GM23338 (cell line): ENCODE results near the gene DEK. TPM values are rescaled to one million over a fixed set of nuclear protein-coding genes. Genes with fewer than 3 reads are reported as not detected.

ENCODE experiments used
- ATAC-seq: fragments of 200-7000 bp; cut with Tn5 transposase; 3 replicates; pipeline ENCODE4 v1.9.1; 2020
- DNase-seq: peaks from one replicate; pipeline ENCODE4 v3.0.0-alpha.2; 2015; ENCODE audit warnings: low spot score
- H2AFZ ChIP-seq: fragments of 200-600 bp; sonication (generic); 2 replicates; pipeline ENCODE4 v1.8.0; 2016; ENCODE audit warnings: antibody characterized with exemption, mild to moderate bottlenecking, moderate library complexity
- H3F3A ChIP-seq: fragments of 200-600 bp; sonication (generic); replicated peaks from 2 replicates; pipeline ENCODE4 v1.8.0; 2017; ENCODE audit warnings: antibody characterized with exemption, mixed run types, low read depth
- H3K27ac ChIP-seq: fragments of 200-600 bp; sonication (generic); 2 replicates; pipeline ENCODE4 v1.6.1; 2016; ENCODE audit warnings: low read depth
- H3K27me3 ChIP-seq: fragments of 200-600 bp; sonication (generic); 2 replicates; pipeline ENCODE4 v1.8.0; 2016; ENCODE audit warnings: mild to moderate bottlenecking, mixed run types, moderate library complexity; ENCODE audit not compliant: insufficient read depth
- H3K36me3 ChIP-seq: fragments of 200-600 bp; sonication (generic); 2 replicates; pipeline ENCODE4 v1.8.0; 2016; ENCODE audit warnings: mild to moderate bottlenecking; ENCODE audit not compliant: insufficient read depth
- H3K4me1 ChIP-seq: fragments of 200-600 bp; sonication (generic); 2 replicates; pipeline ENCODE4 v1.8.0; 2016; ENCODE audit warnings: mild to moderate bottlenecking, moderate library complexity; ENCODE audit not compliant: insufficient read depth
- H3K4me2 ChIP-seq: fragments of 200-600 bp; sonication (generic); 2 replicates; pipeline ENCODE4 v1.7.1; 2017; ENCODE audit warnings: mixed run types
- H3K4me3 ChIP-seq: fragments of 200-600 bp; sonication (generic); 2 replicates; pipeline ENCODE4 v1.6.1; 2016; ENCODE audit warnings: mixed run types
- H3K79me2 ChIP-seq: fragments of 200-600 bp; sonication (generic); replicated peaks from 2 replicates; pipeline ENCODE4 v1.8.0; 2017; ENCODE audit warnings: mild to moderate bottlenecking; ENCODE audit not compliant: insufficient read depth
- H3K9me2 ChIP-seq: fragments of 200-600 bp; sonication (generic); 2 replicates; pipeline ENCODE4 v1.8.0; 2017; ENCODE audit not compliant: insufficient read depth
- H4K20me1 ChIP-seq: fragments of 200-600 bp; sonication (generic); replicated peaks from 2 replicates; pipeline ENCODE4 v1.8.0; 2017; ENCODE audit warnings: mild to moderate bottlenecking; ENCODE audit not compliant: insufficient read depth
- H3K27ac Mint-ChIP-seq: 2 replicates; pipeline ENCODE4 v1.8.0; 2020; ENCODE audit warnings: inconsistent platforms, mild to moderate bottlenecking, moderate library complexity, mixed read lengths
- H3K27me3 Mint-ChIP-seq: 3 replicates; pipeline ENCODE4 v1.8.0; 2022; ENCODE audit warnings: low read depth, mild to moderate bottlenecking, moderate library complexity, mixed read lengths, inconsistent platforms; ENCODE audit not compliant: insufficient read depth, poor library complexity
- H3K36me3 Mint-ChIP-seq: 3 replicates; pipeline ENCODE4 v1.8.0; 2021; ENCODE audit warnings: low read depth, mild to moderate bottlenecking, inconsistent platforms, moderate library complexity, mixed read lengths
- H3K4me1 Mint-ChIP-seq: 3 replicates; pipeline ENCODE4 v1.8.0; 2020; ENCODE audit warnings: mild to moderate bottlenecking, inconsistent platforms, mixed read lengths
- H3K4me3 Mint-ChIP-seq: 3 replicates; pipeline ENCODE4 v1.8.0; 2021; ENCODE audit warnings: moderate library complexity, mild to moderate bottlenecking, inconsistent platforms, mixed read lengths
- H3K9me3 Mint-ChIP-seq: 3 replicates; pipeline ENCODE4 v1.8.0; 2020; ENCODE audit warnings: moderate library complexity, mild to moderate bottlenecking, inconsistent platforms, mixed read lengths
- CREB1 ChIP-seq: fragments of 250-450 bp; sonication (Bioruptor Pico); IDR thresholded peaks from 2 replicates; pipeline ENCODE4 v1.5.0; 2020; ENCODE audit warnings: low read depth, mild to moderate bottlenecking, moderate library complexity
- CTCF ChIP-seq, 2 experiments: fragments of 200-600 bp in 1 of 2; sonication (generic) in 1 of 2; conservative IDR thresholded peaks; 2 replicates each; pipeline versions ENCODE4 v1.5.1 to v1.6.1; 2016 to 2017; ENCODE audit warnings: antibody characterized with exemption in 2 of 2, low read depth in 2 of 2, mild to moderate bottlenecking in 2 of 2, moderate library complexity in 1 of 2
- ETS1 ChIP-seq: IDR thresholded peaks from 2 replicates; pipeline ENCODE4 v1.6.1; 2016; ENCODE audit warnings: antibody characterized with exemption
- EZH2 ChIP-seq: fragments of 200-600 bp; sonication (generic); IDR thresholded peaks from one replicate; pipeline ENCODE4 v1.8.0; 2017; ENCODE audit warnings: antibody characterized with exemption, mild to moderate bottlenecking, low read depth; ENCODE audit not compliant: unreplicated experiment
- EZH2phosphoT487 ChIP-seq: fragments of 200-600 bp; sonication (generic); IDR thresholded peaks from one replicate; pipeline ENCODE4 v1.8.1; 2018; ENCODE audit warnings: antibody characterized with exemption; ENCODE audit not compliant: unreplicated experiment
- JUNB ChIP-seq: IDR thresholded peaks from one replicate; pipeline ENCODE4 v1.6.1; 2016; ENCODE audit warnings: antibody characterized with exemption; ENCODE audit not compliant: unreplicated experiment
- NANOG ChIP-seq: IDR thresholded peaks from 2 replicates; pipeline ENCODE4 v1.6.1; 2016; ENCODE audit warnings: antibody characterized with exemption, borderline replicate concordance
- POLR2AphosphoS5 ChIP-seq: IDR thresholded peaks from 2 replicates; pipeline ENCODE4 v1.6.1; 2016; ENCODE audit warnings: antibody characterized with exemption, low read depth
- REST ChIP-seq: IDR thresholded peaks from one replicate; pipeline ENCODE4 v1.6.1; 2018; ENCODE audit warnings: antibody characterized with exemption; ENCODE audit not compliant: unreplicated experiment
- STAT1 ChIP-seq: IDR thresholded peaks from one replicate; pipeline ENCODE4 v1.6.1; 2016; ENCODE audit warnings: antibody characterized with exemption; ENCODE audit not compliant: unreplicated experiment
- ZNF114 ChIP-seq: fragments of 250-450 bp; sonication (Bioruptor Pico); IDR thresholded peaks from 2 replicates; pipeline ENCODE4 v1.5.0; 2020; ENCODE audit warnings: mild to moderate bottlenecking, moderate library complexity
- ZNF331 ChIP-seq: fragments of 250-450 bp; sonication (Bioruptor Pico); IDR thresholded peaks from 2 replicates; pipeline ENCODE4 v1.5.0; 2020; ENCODE audit warnings: low read depth, mild to moderate bottlenecking, moderate library complexity
- ZNF462 ChIP-seq: fragments of 250-450 bp; sonication (Bioruptor Pico); IDR thresholded peaks from 2 replicates; pipeline ENCODE4 v1.5.0; 2020; ENCODE audit warnings: mild to moderate bottlenecking, moderate library complexity
- polyA plus RNA-seq: library from polyadenylated mRNA; unstranded; fragments of >200 nt; fragmentation: Nextera tagmentation; extraction: Ambion mirVana; gene quantifications from 2 replicates; pipeline ENCODE4 v1.2.1, GENCODE V29; 2016
- total RNA-seq: library from RNA; depleted of rRNA; stranded (reverse); fragments of >200 nt; shearing (Covaris generic); gene quantifications from 2 replicates; pipeline ENCODE4 v1.2.3, GENCODE V29; 2014

Gene DEK
- total and polyA plus RNA-seq, 2 experiments from 2014 or later: 218 to 582 TPM

GRCh38 chr6:18185624-18186023, 78.7 kb downstream of the DEK start (continued):
- TF ChIP-seq REST: no peak
- TF ChIP-seq EZH2phosphoT487: no peak
- no peak for TF ChIP-seq POLR2AphosphoS5
- no peak for TF ChIP-seq NANOG
- no peak for TF ChIP-seq ZNF331 (CRISPR knock-in tag)

- Mint-ChIP-seq H3K27ac (peak overlapping the region; percentile 10; the same call in 1 of the 2 replicates), H3K4me1 (peaks cover 50% of the 10 kb centered on the region), H3K36me3 (peaks cover 19% of the 10 kb centered on the region; the same call in 1 of the 3 replicates), H3K9me3 (no peaks in the 10 kb centered on the region), H3K4me3 (no peak overlapping the region), H3K27me3 (peaks cover 2% of the 10 kb centered on the region)
- H3K4me1 ChIP-seq: peaks cover 21% of the 10 kb centered on the region
- H3K4me3 ChIP-seq: no peak overlapping the region
- no peaks in the 10 kb centered on the region for H4K20me1 ChIP-seq
- no peak overlapping the region for H3K27ac ChIP-seq
- no peaks in the 10 kb centered on the region for H3K36me3 ChIP-seq
- no peaks in the 10 kb centered on the region for H3K9me2 ChIP-seq
- no peak for ATAC-seq
- H3K79me2 ChIP-seq: no peaks in the 10 kb centered on the region
- H3K27me3 ChIP-seq: no peaks in the 10 kb centered on the region
- H2AFZ ChIP-seq: no peak overlapping the region
- no peak overlapping the region for H3K4me2 ChIP-seq
- no peaks in the 10 kb centered on the region for H3F3A ChIP-seq
- no peak for DNase-seq
- no peak for TF ChIP-seq ZNF462 (CRISPR knock-in tag)
- TF ChIP-seq CREB1 (CRISPR knock-in tag): no peak
- no peak for TF ChIP-seq STAT1
- no peak for TF ChIP-seq ETS1
- no peak for TF ChIP-seq CTCF (conservative IDR thresholded peaks at IDR 0.05; ENCODE audit: low read depth in 2 of 2)
- TF ChIP-seq ZNF114: no peak
- TF ChIP-seq JUNB: no peak
- no peak for TF ChIP-seq NANOG
- TF ChIP-seq EZH2: no peak
- TF ChIP-seq ZNF331 (CRISPR knock-in tag): no peak
- TF ChIP-seq POLR2AphosphoS5: no peak
Observed at GRCh38 chr6:18183766-18184165, 80.6 kb downstream of the DEK start.
